ENCODE data around the gene ZNF850.

DNA sequence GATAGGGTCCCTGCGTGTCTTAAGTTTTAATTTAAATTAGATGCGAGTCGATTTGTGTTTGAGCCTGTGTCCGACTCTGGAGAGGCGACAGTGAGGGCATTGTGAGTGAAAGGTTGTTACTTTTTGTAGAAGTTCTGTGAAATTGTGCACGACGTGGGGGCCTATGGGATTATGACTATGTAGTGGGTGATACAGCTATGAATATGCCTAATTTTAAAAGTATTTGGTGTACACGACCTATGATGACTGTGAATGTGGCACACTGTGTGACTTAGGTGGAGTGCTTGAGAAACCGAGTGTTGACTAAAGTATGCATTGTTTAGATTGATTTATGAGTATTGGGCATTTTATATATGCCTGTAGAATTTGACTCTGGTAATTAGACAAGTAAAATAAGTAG is 84.5 kb downstream of the ZNF850 start:
- no peak for TF ChIP-seq MXI1 (IDR thresholded peaks at IDR 0.05; ENCODE audit: low read depth, low read length)
- TF ChIP-seq YY1 (IDR thresholded peaks at IDR 0.05; ENCODE audit: low read depth), result no peak
- no peak for TF ChIP-seq REST (IDR thresholded peaks at IDR 0.05; ENCODE audit: low read depth, low read length)
- TF ChIP-seq, protein P1, sequence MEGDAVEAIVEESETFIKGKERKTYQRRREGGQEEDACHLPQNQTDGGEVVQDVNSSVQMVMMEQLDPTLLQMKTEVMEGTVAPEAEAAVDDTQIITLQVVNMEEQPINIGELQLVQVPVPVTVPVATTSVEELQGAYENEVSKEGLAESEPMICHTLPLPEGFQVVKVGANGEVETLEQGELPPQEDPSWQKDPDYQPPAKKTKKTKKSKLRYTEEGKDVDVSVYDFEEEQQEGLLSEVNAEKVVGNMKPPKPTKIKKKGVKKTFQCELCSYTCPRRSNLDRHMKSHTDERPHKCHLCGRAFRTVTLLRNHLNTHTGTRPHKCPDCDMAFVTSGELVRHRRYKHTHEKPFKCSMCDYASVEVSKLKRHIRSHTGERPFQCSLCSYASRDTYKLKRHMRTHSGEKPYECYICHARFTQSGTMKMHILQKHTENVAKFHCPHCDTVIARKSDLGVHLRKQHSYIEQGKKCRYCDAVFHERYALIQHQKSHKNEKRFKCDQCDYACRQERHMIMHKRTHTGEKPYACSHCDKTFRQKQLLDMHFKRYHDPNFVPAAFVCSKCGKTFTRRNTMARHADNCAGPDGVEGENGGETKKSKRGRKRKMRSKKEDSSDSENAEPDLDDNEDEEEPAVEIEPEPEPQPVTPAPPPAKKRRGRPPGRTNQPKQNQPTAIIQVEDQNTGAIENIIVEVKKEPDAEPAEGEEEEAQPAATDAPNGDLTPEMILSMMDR (IDR thresholded peaks at IDR 0.05), result no peak
- TF ChIP-seq EZH2phosphoT487 (IDR thresholded peaks at IDR 0.05; ENCODE audit: borderline replicate concordance, low read depth), result no peak
- TF ChIP-seq POLR2AphosphoS5 (IDR thresholded peaks at IDR 0.05; ENCODE audit: low read depth, low read length), result no peak
- no peak for TF ChIP-seq TCF12 (IDR thresholded peaks at IDR 0.05)
- no peak for TF ChIP-seq MEF2A (IDR thresholded peaks at IDR 0.05; ENCODE audit: borderline replicate concordance, low read depth)
- no peak for TF ChIP-seq RAD21 (IDR thresholded peaks at IDR 0.05; ENCODE audit: low read length)
- TF ChIP-seq ELF1 (IDR thresholded peaks at IDR 0.05), result no peak
- TF ChIP-seq GATA2 (CRISPR knock-in tag; IDR thresholded peaks at IDR 0.05), result no peak
- TF ChIP-seq NFIC (IDR thresholded peaks at IDR 0.05; ENCODE audit: borderline replicate concordance), result no peak
- TF ChIP-seq JUND (IDR thresholded peaks at IDR 0.05), result no peak
- no peak for TF ChIP-seq USF1 (IDR thresholded peaks at IDR 0.05; ENCODE audit: borderline replicate concordance, low read depth)

Data from SK-N-SH (cell line).